ENCODE results near the gene TMEM121B. TPM values are rescaled to one million over a fixed set of nuclear protein-coding genes. Genes with fewer than 3 reads are reported as not detected.

Gene TMEM121B
- total RNA-seq, 3 donors from 2014 or later = 0.44 to 0.48 TPM; not detected in 1

DNA sequence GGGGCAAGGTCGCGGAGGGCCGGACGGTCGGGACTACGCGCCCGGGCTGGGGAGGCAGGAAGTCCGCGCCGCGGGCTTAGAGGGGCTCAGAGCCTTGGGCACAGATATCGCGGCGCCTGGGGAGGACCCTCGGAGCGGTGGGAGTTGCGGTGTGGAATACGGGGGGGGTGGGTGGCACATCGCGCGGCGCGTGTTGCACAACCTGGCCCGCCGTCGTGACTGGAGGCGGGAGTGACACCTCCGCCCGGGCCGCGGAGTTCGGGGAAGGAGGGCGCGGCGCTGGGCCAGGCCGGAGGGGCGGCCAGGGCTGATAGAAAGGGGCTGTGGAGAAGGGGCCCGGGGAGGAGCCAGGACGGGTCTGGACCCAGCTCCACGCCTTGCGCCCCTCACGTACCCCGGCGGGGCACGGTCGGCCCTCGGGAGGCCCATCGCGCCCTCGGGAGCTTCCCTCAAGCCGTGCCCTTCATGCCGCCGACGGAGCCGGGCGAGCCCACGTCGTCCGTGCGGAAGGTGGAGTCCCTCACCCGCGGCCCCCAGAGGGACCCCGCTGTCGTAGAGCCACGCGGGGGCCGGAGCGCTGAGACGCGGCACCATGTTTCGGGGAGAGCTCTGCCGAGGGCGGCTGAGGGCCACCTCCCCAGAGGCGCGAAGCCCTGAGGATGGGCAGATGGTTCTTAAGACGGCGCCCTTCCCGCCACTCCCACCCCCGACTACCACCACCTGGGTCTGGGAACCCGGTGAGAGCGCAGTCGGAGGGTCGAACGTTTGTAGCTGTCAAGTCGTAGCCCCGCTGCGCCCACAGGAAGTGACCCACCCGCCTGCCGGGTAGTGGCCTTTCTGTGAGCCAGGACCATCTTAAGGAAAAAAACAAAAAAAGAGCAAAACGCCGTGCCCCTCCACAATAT lies 35.6 kb downstream of the TMEM121B start:
- H3K27ac ChIP-seq = peak overlapping the region; percentile 84 to 96
- no peaks in the 10 kb centered on the region for H3K36me3 ChIP-seq
- no peaks in the 10 kb centered on the region for H3K9me3 ChIP-seq
- intact Hi-C loops (cut with DNase I; ENCODE audit: low total_unique reads) = no loop called here
- H3K4me3 ChIP-seq = peak overlapping the region; percentile 90 to 100 (median 95)
- peak in 1 of 2 donors; percentile 28 for DNase-seq (ENCODE audit: low spot score in 2 of 2)
- peaks cover 3 to 5% of the 10 kb centered on the region in 2 donors for H3K4me1 ChIP-seq
- TF ChIP-seq POLR2AphosphoS5 (IDR thresholded peaks at IDR 0.05) = no peak
- TF ChIP-seq POLR2A (IDR thresholded peaks at IDR 0.05) = no peak
- TF ChIP-seq, protein P1, sequence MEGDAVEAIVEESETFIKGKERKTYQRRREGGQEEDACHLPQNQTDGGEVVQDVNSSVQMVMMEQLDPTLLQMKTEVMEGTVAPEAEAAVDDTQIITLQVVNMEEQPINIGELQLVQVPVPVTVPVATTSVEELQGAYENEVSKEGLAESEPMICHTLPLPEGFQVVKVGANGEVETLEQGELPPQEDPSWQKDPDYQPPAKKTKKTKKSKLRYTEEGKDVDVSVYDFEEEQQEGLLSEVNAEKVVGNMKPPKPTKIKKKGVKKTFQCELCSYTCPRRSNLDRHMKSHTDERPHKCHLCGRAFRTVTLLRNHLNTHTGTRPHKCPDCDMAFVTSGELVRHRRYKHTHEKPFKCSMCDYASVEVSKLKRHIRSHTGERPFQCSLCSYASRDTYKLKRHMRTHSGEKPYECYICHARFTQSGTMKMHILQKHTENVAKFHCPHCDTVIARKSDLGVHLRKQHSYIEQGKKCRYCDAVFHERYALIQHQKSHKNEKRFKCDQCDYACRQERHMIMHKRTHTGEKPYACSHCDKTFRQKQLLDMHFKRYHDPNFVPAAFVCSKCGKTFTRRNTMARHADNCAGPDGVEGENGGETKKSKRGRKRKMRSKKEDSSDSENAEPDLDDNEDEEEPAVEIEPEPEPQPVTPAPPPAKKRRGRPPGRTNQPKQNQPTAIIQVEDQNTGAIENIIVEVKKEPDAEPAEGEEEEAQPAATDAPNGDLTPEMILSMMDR (IDR thresholded peaks at IDR 0.05) = no peak
- no peaks in the 10 kb centered on the region for H3K27me3 ChIP-seq

DNA sequence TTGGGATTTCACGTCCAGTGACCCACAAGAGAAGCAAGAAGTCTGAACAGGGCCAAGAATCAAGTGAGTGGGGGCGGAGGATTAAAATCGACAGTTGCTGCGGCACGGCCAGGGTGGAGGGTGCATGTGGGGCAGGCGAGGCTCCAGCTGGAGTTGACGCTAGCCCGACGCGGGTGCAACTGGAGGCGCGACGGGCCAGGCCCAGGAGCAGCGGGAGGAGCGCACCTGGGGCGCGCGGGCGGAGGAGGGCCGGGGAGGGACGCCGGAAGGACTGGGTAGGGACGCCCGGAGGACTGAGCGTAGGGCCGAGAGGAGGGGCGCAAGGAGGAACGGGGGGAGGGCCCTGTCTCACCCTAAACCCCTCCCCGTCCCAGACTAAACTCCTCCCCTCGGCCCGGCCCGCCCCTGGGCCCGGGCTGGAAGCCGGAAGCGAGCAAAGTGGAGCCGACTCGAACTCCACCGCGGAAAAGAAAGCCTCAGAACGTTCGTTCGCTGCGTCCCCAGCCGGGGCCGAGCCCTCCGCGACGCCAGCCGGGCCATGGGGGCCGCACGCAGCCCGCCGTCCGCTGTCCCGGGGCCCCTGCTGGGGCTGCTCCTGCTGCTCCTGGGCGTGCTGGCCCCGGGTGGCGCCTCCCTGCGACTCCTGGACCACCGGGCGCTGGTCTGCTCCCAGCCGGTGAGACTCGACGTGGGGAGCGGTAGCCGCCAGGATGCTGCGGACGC lies 36.4 kb downstream of the TMEM121B start, which contains the start of gene IL17RA:
Gene IL17RA, plus strand, starts transcription at position 447 of the 723 bp plus-strand sequence. Its CDS starts 92 bp downstream, at position 539.
- H3K9me3 ChIP-seq = no peaks in the 10 kb centered on the region
- no peaks in the 10 kb centered on the region for H3K27me3 ChIP-seq
- H3K27ac ChIP-seq = peak within 1 kb of the TSS; percentile 84 to 96
- H3K4me1 ChIP-seq = peaks cover 3 to 5% of the 10 kb centered on the region in 2 donors
- H3K4me3 ChIP-seq = peak within 1 kb of the TSS; percentile 90 to 100 (median 95)
- H3K36me3 ChIP-seq = no peaks in the 10 kb centered on the region
- TF ChIP-seq POLR2A (IDR thresholded peaks at IDR 0.05) (no peak), POLR2AphosphoS5 (IDR thresholded peaks at IDR 0.05) (peak in 1 of 3 donors; percentile 61)
- DNase-seq (ENCODE audit: low spot score in 2 of 2) = peak; percentile 85 to 87
- intact Hi-C loops (cut with DNase I; ENCODE audit: low total_unique reads) = no loop called here

DNA sequence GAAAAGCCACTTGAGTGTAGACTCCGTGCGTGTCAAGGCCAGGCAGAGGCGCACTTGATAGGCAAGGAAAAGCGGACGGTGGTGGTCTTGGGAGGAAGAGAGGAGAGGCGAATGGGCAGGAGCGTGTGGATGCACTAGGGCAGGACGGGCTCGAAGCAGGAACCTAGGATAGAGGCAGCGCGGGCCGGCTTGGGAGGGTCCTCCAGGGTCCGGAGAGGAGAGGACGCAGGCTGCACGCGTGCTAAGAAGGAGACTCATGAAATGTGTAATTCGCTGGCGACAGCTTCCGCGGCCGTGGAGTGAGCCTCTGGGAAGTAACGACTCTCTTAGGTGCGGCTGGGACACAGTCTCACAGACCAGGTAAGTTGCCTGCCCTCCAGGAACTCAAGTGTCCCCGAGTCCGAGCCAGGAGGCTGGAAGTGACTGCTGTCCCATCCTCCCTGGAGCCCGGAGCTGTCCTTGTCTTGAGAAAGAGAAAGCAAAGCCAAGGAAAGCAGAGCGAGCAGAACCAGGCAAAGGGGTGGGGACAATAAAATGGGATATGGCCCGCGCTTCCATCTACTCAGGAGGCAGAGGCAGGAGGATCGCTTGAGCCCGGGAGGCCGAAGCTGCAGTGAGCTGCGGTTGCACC lies 37.2 kb downstream of the TMEM121B start:
- Histone ChIP-seq H3K27ac (peak overlapping the region in 1 of 2 donors; percentile 84), H3K4me1 (peaks cover 3 to 5% of the 10 kb centered on the region in 2 donors), H3K4me3 (peak overlapping the region; percentile 90 to 100 (median 95)), H3K9me3 (no peaks in the 10 kb centered on the region), H3K36me3 (no peaks in the 10 kb centered on the region), H3K27me3 (no peaks in the 10 kb centered on the region)
- intact Hi-C loops (cut with DNase I; ENCODE audit: low total_unique reads) = no loop called here
- TF ChIP-seq POLR2A (IDR thresholded peaks at IDR 0.05) (no peak), POLR2AphosphoS5 (IDR thresholded peaks at IDR 0.05) (no peak)
- TF ChIP-seq, protein P1 (IDR thresholded peaks at IDR 0.05) = no peak
- no peak for DNase-seq (ENCODE audit: low spot score in 2 of 2)

DNA sequence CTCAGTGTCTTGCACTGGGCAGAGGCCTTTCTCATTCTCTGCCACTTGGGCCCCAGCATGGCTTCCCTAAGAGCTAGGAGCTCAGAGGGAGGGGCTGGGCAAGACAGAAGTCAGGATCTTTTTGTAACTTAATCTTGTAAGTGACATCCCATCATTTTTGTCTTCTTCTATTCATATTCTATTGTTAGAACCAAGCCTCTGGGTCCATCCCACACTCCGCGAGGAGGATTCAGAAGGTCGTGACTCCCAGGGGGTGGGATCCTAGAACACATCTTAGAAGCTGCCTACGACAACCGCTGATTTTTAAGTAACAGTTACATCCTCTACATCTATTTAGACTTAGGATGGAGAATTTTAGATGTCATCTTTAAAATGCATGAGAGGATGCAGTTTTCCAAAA lies 37.9 kb downstream of the TMEM121B start:
- no peak for DNase-seq (ENCODE audit: low spot score in 2 of 2)
- H3K4me1 ChIP-seq = peaks cover 3 to 5% of the 10 kb centered on the region in 2 donors
- H3K4me3 ChIP-seq = no peak overlapping the region
- no peak overlapping the region for H3K27ac ChIP-seq
- intact Hi-C loops (cut with DNase I; ENCODE audit: low total_unique reads) = no loop called here
- H3K27me3 ChIP-seq = no peaks in the 10 kb centered on the region
- H3K36me3 ChIP-seq = no peaks in the 10 kb centered on the region
- H3K9me3 ChIP-seq = no peaks in the 10 kb centered on the region
- TF ChIP-seq POLR2AphosphoS5 (IDR thresholded peaks at IDR 0.05) (no peak), POLR2A (IDR thresholded peaks at IDR 0.05) (no peak)
- TF ChIP-seq, protein P1 (IDR thresholded peaks at IDR 0.05) = no peak

DNA sequence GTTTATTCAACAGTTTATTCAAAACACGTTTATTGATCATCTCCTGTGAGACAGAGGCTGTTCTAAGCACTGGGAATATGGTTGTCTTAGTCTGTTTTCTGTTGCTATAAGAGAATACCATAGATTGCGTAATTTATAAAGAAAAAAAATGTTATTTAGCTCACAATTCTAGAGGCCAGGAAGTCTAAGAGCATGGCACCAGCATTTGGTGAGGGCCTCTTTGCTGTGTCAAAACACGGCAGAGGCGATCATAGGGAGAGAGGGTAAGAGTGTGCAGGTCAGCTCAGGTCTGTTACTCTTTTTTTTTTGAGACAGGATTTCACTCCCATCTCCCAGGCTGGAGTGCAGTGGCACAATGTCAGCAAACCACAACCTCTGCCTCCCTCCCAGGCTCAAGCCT lies 41.6 kb downstream of the TMEM121B start:
- Histone ChIP-seq H3K4me3 (no peak overlapping the region), H3K27ac (no peak overlapping the region), H3K9me3 (no peaks in the 10 kb centered on the region), H3K36me3 (no peaks in the 10 kb centered on the region), H3K27me3 (no peaks in the 10 kb centered on the region), H3K4me1 (peaks cover 0 to 3% of the 10 kb centered on the region in 2 donors)
- TF ChIP-seq POLR2AphosphoS5 (IDR thresholded peaks at IDR 0.05) = no peak
- TF ChIP-seq, protein P1 (IDR thresholded peaks at IDR 0.05) = no peak
- TF ChIP-seq POLR2A (IDR thresholded peaks at IDR 0.05) = no peak
- intact Hi-C loops (cut with DNase I; ENCODE audit: low total_unique reads) = no loop called here
- DNase-seq (ENCODE audit: low spot score in 2 of 2) = no peak

Data from breast epithelium (tissue), 4 donors.